Astrocyte of the spinal cord (primary cell): ENCODE results near the gene SNX9.

Source experiments
- DNase-seq: peaks from one replicate; pipeline ENCODE4 v3.0.0; 2011; ENCODE audit warnings: low read depth, low spot score
- H3K4me3 ChIP-seq: 2 replicates; pipeline ENCODE4 v1.5.1; 2011; ENCODE audit warnings: low read depth, mild to moderate bottlenecking, low read length, moderate library complexity
- CTCF ChIP-seq: IDR thresholded peaks from 2 replicates; pipeline ENCODE4 v1.5.1; 2012; ENCODE audit warnings: low read depth, mild to moderate bottlenecking, low read length, inconsistent platforms
- in situ Hi-C: cut with HindIII; loops from 2 replicates; pipeline ENCODE4 v1.10.0; 2017; ENCODE audit warnings: low sequenced_read_pairs

Gene SNX9

GRCh38 chr6:157993076-157993475 lies 170.0 kb downstream of the SNX9 start:
- DNase-seq, result no peak
- H3K4me3 ChIP-seq, result no peak overlapping the region
- TF ChIP-seq CTCF, result no peak
- in situ Hi-C loops, result no loop called here

- in situ Hi-C loops, result no loop called here
- TF ChIP-seq CTCF, result no peak
- H3K4me3 ChIP-seq, result no peak overlapping the region
- no peak for DNase-seq
Measured at GRCh38 chr6:157994125-157994795, 171.2 kb downstream of the SNX9 start.
